H9 (cell line): ENCODE results near the gene PLEKHD1. TPM values are rescaled to one million over a fixed set of nuclear protein-coding genes. Genes with fewer than 3 reads are reported as not detected.
A peak's percentile ranks its signal among the peaks of the same experiment; 100 is the strongest.

Source experiments
- DNase-seq: peaks from one replicate; pipeline ENCODE4 v3.0.0-alpha.2; 2017
- H2AFZ ChIP-seq: one replicate; pipeline ENCODE4 v1.6.1; 2013; ENCODE audit warnings: mild to moderate bottlenecking, low read length, control low read depth, moderate library complexity
- H2AK5ac ChIP-seq: 2 replicates; pipeline ENCODE4 v1.6.1; 2013; ENCODE audit warnings: low read length, control low read depth, mixed read lengths; ENCODE audit not compliant: insufficient read length
- H2BK120ac ChIP-seq: one replicate; pipeline ENCODE4 v1.6.1; 2013; ENCODE audit warnings: low read depth, mild to moderate bottlenecking, low read length, control low read depth, inconsistent platforms; ENCODE audit not compliant: poor library complexity, severe bottlenecking
- H2BK12ac ChIP-seq: 2 replicates; pipeline ENCODE4 v1.6.1; 2013; ENCODE audit warnings: low read length, control low read depth, mixed read lengths, low read depth; ENCODE audit not compliant: insufficient read length
- H2BK15ac ChIP-seq: 2 replicates; pipeline ENCODE4 v1.6.1; 2013; ENCODE audit warnings: low read depth, low read length, control low read depth
- H2BK20ac ChIP-seq: one replicate; pipeline ENCODE4 v1.6.1; 2013; ENCODE audit warnings: low read depth, mild to moderate bottlenecking, low read length, control low read depth, inconsistent platforms; ENCODE audit not compliant: poor library complexity, severe bottlenecking
- H2BK5ac ChIP-seq: 2 replicates; pipeline ENCODE4 v1.6.1; 2013; ENCODE audit warnings: low read length, control low read depth, mixed read lengths; ENCODE audit not compliant: insufficient read length
- H3K14ac ChIP-seq: 2 replicates; pipeline ENCODE4 v1.6.1; 2013; ENCODE audit warnings: low read length, control low read depth; ENCODE audit not compliant: insufficient read depth
- H3K18ac ChIP-seq: 2 replicates; pipeline ENCODE4 v1.6.1; 2013; ENCODE audit warnings: low read depth, mild to moderate bottlenecking, mixed read lengths, low read length, control low read depth; ENCODE audit not compliant: insufficient read length
- H3K23ac ChIP-seq: 2 replicates; pipeline ENCODE4 v1.6.1; 2013; ENCODE audit warnings: low read length, control low read depth, mixed read lengths, low read depth; ENCODE audit not compliant: insufficient read length
- H3K23me2 ChIP-seq: 2 replicates; pipeline ENCODE4 v1.6.1; 2013; ENCODE audit warnings: low read depth, mild to moderate bottlenecking, mixed read lengths, low read length, control low read depth; ENCODE audit not compliant: insufficient read length, poor library complexity, severe bottlenecking
- H3K27ac ChIP-seq: 2 replicates; pipeline ENCODE4 v1.5.1; 2013; ENCODE audit warnings: low read length, control low read depth, mixed read lengths, low read depth; ENCODE audit not compliant: insufficient read length
- H3K27me3 ChIP-seq: 2 replicates; pipeline ENCODE4 v1.6.1; 2013; ENCODE audit warnings: low read length, control low read depth, inconsistent platforms; ENCODE audit not compliant: insufficient read depth
- H3K4ac ChIP-seq: 2 replicates; pipeline ENCODE4 v1.6.1; 2013; ENCODE audit warnings: low read depth, mild to moderate bottlenecking, control low read depth, inconsistent platforms, low read length, moderate library complexity
- H3K4me1 ChIP-seq: 2 replicates; pipeline ENCODE4 v1.6.1; 2013; ENCODE audit warnings: low read length, control low read depth, inconsistent platforms; ENCODE audit not compliant: insufficient read depth
- H3K4me2 ChIP-seq: 2 replicates; pipeline ENCODE4 v1.6.1; 2013; ENCODE audit warnings: low read length, control low read depth, mixed read lengths; ENCODE audit not compliant: insufficient read length, insufficient read depth
- H3K56ac ChIP-seq: 2 replicates; pipeline ENCODE4 v1.6.1; 2013; ENCODE audit warnings: low read depth, mild to moderate bottlenecking, mixed read lengths, low read length, control low read depth; ENCODE audit not compliant: insufficient read length
- H3K79me1 ChIP-seq: 2 replicates; pipeline ENCODE4 v1.6.1; 2013; ENCODE audit warnings: low read depth, mild to moderate bottlenecking, moderate library complexity, low read length, control low read depth, inconsistent platforms; ENCODE audit not compliant: insufficient read depth, poor library complexity, severe bottlenecking
- H3K79me2 ChIP-seq: 2 replicates; pipeline ENCODE4 v1.6.1; 2013; ENCODE audit warnings: low read length, control low read depth, inconsistent platforms; ENCODE audit not compliant: insufficient read depth
- H3K9ac ChIP-seq: 2 replicates; pipeline ENCODE4 v1.6.1; 2013; ENCODE audit warnings: low read length, control low read depth, mixed read lengths; ENCODE audit not compliant: insufficient read length; ENCODE audit errors: extremely low read depth
- H3K9me3 ChIP-seq: one replicate; pipeline ENCODE4 v1.6.1; 2013; ENCODE audit warnings: low read depth, low read length, inconsistent platforms; ENCODE audit not compliant: control insufficient read depth
- H3T11ph ChIP-seq: one replicate; pipeline ENCODE4 v1.6.1; 2013; ENCODE audit warnings: mild to moderate bottlenecking, low read length, control low read depth, inconsistent platforms
- H4K20me1 ChIP-seq: one replicate; pipeline ENCODE4 v1.6.1; 2013; ENCODE audit not compliant: control insufficient read depth, insufficient read length, insufficient read depth
- H4K5ac ChIP-seq: 2 replicates; pipeline ENCODE4 v1.6.1; 2013; ENCODE audit warnings: low read depth, mild to moderate bottlenecking, mixed read lengths, low read length, control low read depth; ENCODE audit not compliant: insufficient read length
- H4K8ac ChIP-seq: replicated peaks from 2 replicates; pipeline ENCODE4 v1.6.1; 2013; ENCODE audit warnings: low read length, control low read depth, mixed read lengths, low read depth; ENCODE audit not compliant: insufficient read length
- H4K91ac ChIP-seq: 2 replicates; pipeline ENCODE4 v1.6.1; 2013; ENCODE audit warnings: low read depth, mild to moderate bottlenecking, moderate library complexity, mixed read lengths, low read length, control low read depth; ENCODE audit not compliant: insufficient read length
- H3K27ac Mint-ChIP-seq, 3 experiments: 2 replicates in 2 of 3; 3 replicates in 1 of 3; pipeline ENCODE4 v1.8.0; 2020 to 2021; ENCODE audit warnings: mixed read lengths in 3 of 3, mild to moderate bottlenecking in 1 of 3, moderate library complexity in 1 of 3
- H3K27me3 Mint-ChIP-seq: 2 replicates; pipeline ENCODE4 v1.8.0; 2021; ENCODE audit warnings: low read depth, mild to moderate bottlenecking, moderate library complexity, mixed read lengths
- H3K36me3 Mint-ChIP-seq, 3 experiments: 2 replicates in 2 of 3; 3 replicates in 1 of 3; pipeline ENCODE4 v1.8.0; 2020 to 2021; ENCODE audit warnings: low read depth in 3 of 3, mixed read lengths in 3 of 3; ENCODE audit not compliant: insufficient read depth in 1 of 3
- H3K4me1 Mint-ChIP-seq, 2 experiments: 2 replicates each; pipeline ENCODE4 v1.8.0; 2020; ENCODE audit warnings: mixed read lengths in 2 of 2
- H3K4me3 Mint-ChIP-seq, 2 experiments: 2 replicates in 1 of 2; 3 replicates in 1 of 2; pipeline ENCODE4 v1.8.0; 2020 to 2021; ENCODE audit warnings: mild to moderate bottlenecking in 2 of 2, mixed read lengths in 2 of 2, moderate library complexity in 1 of 2
- H3K9me3 Mint-ChIP-seq, 2 experiments: 2 replicates in 1 of 2; 3 replicates in 1 of 2; pipeline ENCODE4 v1.8.0; 2020; ENCODE audit warnings: mild to moderate bottlenecking in 2 of 2, mixed read lengths in 2 of 2, moderate library complexity in 1 of 2
- CTCF ChIP-seq: fragments of 200-600 bp; sonication (generic); conservative IDR thresholded peaks from 3 replicates; pipeline ENCODE4 v1.8.0; 2021; ENCODE audit warnings: antibody characterized with exemption, mild to moderate bottlenecking
- WGBS: extraction: QIAGEN DNeasy Blood & Tissue Kit; methylation state at CpG from one replicate; pipeline ENCODE4 v1.1.7; 2013; ENCODE audit warnings: missing lambda C conversion rate, low lambda C conversion rate, mixed read lengths; ENCODE audit not compliant: insufficient read length; ENCODE audit errors: extremely low coverage; 5-methylcytosine and 5-hydroxymethylcytosine counted together
- total RNA-seq: library from RNA; stranded (reverse); gene quantifications from 2 replicates; pipeline ENCODE4 v1.2.1, GENCODE V29; 2021

PLEKHD1 gene
- total RNA-seq, 1 experiment from 2014 or later = 0.37 TPM

GRCh38 chr14:69571449-69572029 is 87.0 kb downstream of the PLEKHD1 start:
- H2BK5ac ChIP-seq = no peak overlapping the region
- no peak overlapping the region for H2AK5ac ChIP-seq
- no peak overlapping the region for H3K56ac ChIP-seq
- no peak overlapping the region for H3K4me3 Mint-ChIP-seq
- peak overlapping the region; percentile 32; the same call in 1 of the 2 replicates for H3K14ac ChIP-seq
- no peak overlapping the region for H4K91ac ChIP-seq
- H3K23me2 ChIP-seq = peaks cover 3% of the 10 kb centered on the region
- H3K27ac ChIP-seq = no peak overlapping the region
- H3K27me3 Mint-ChIP-seq = peaks cover 23% of the 10 kb centered on the region
- H3K36me3 Mint-ChIP-seq = peaks cover 15 to 30% (median 19%) of the 10 kb centered on the region in 3 experiments
- no peak overlapping the region for H2AFZ ChIP-seq
- no peak overlapping the region for H3K4me2 ChIP-seq
- no peak overlapping the region for H4K5ac ChIP-seq
- no peak for TF ChIP-seq CTCF
- no peak overlapping the region for H3K4ac ChIP-seq
- peaks cover 3 to 5% of the 10 kb centered on the region in 2 experiments for H3K4me1 Mint-ChIP-seq
- H3K27ac Mint-ChIP-seq = no peak overlapping the region
- H2BK20ac ChIP-seq = no peak overlapping the region
- no peak overlapping the region for H2BK12ac ChIP-seq
- no peak overlapping the region for H3K23ac ChIP-seq
- peaks cover 0 to 2% of the 10 kb centered on the region in 2 experiments; a peak in 1 of 5 replicates for H3K9me3 Mint-ChIP-seq
- no peaks in the 10 kb centered on the region for H3K79me1 ChIP-seq
- H2BK120ac ChIP-seq = no peak overlapping the region
- no peak overlapping the region for H2BK15ac ChIP-seq
- H4K8ac ChIP-seq = no peak overlapping the region
- H3K18ac ChIP-seq = no peak overlapping the region
- peaks cover 12% of the 10 kb centered on the region; the same call in 1 of the 2 replicates for H3K27me3 ChIP-seq
- no peak overlapping the region for H3K9ac ChIP-seq
- no peaks in the 10 kb centered on the region for H3K9me3 ChIP-seq
- DNase-seq = peak; percentile 70
- no peaks in the 10 kb centered on the region for H4K20me1 ChIP-seq
- WGBS = no CpG with 5 or more reads among the region's 62 CpGs
- H3T11ph ChIP-seq = no peak overlapping the region
- H3K79me2 ChIP-seq = no peaks in the 10 kb centered on the region
- no peaks in the 10 kb centered on the region for H3K4me1 ChIP-seq
